HCT116 (cell line): ENCODE measurements around the gene NDUFA8. TPM values are rescaled to one million over a fixed set of nuclear protein-coding genes. Genes with fewer than 3 reads are reported as not detected.

Experiments used
- ATAC-seq: fragments of 200-7000 bp; cut with Tn5 transposase; 2 replicates; pipeline ENCODE4 v1.9.1; 2020; ENCODE audit warnings: mild to moderate bottlenecking, moderate library complexity
- BruUV-seq: library from RNA; stranded (reverse); fragments of 400-500 nt; replicated peaks from 2 replicates; lab custom pipeline; 2021; lab: Mats Ljungman, UMichigan
- CTCF ChIA-PET: fragments of 300-600 bp; sonication (Branson Sonifier 250); formaldehyde crosslinking; loops from one replicate; lab custom pipeline; 2021; ENCODE audit warnings: antibody characterized with exemption; lab: Charles Lee
- POLR2A ChIA-PET: fragments of 300-600, 350-600 bp; sonication (Branson Sonifier 250); formaldehyde crosslinking; loops from one replicate; lab custom pipeline; 2021; ENCODE audit warnings: antibody characterized with exemption; lab: Charles Lee
- RAD21 ChIA-PET, 2 experiments: fragments of 300-600 bp; sonication (Branson Sonifier 250); formaldehyde crosslinking; loops; one replicate each; lab custom pipeline; 2023; ENCODE audit warnings: low total read pairs in 2 of 2; ENCODE audit not compliant: uncharacterized antibody in 2 of 2, unreplicated experiment in 2 of 2, low non-redundant PET in 1 of 2; lab: Charles Lee
- DNase-seq: peaks from one replicate; pipeline ENCODE4 v3.0.0-alpha.2; 2010; ENCODE audit warnings: low read depth, low spot score
- H2AFZ ChIP-seq: fragments of 200-600 bp; shearing (Covaris generic), sonication (generic); 2 replicates; pipeline ENCODE4 v1.6.1; 2017; ENCODE audit warnings: low read depth, mixed run types, mixed read lengths, antibody characterized with exemption, low read length; ENCODE audit not compliant: poor library complexity, severe bottlenecking
- H3K27ac ChIP-seq: 2 replicates; pipeline ENCODE4 v1.5.1; 2012; ENCODE audit warnings: low read depth, low read length
- H3K27me3 ChIP-seq: fragments of 200-600 bp; sonication (generic); 2 replicates; pipeline ENCODE4 v1.6.1; 2016; ENCODE audit warnings: mixed run types, low read length, mixed read lengths; ENCODE audit not compliant: insufficient read depth
- H3K36me3 ChIP-seq, 2 experiments: fragments of 200-500 bp in 1 of 2; fragments of 200-600 bp in 1 of 2; sonication (Bioruptor generic) in 1 of 2; sonication (generic) in 1 of 2; 2 replicates each; pipeline versions ENCODE4 v1.5.1 to v1.6.1; 2014 to 2016; ENCODE audit warnings: low read length in 2 of 2, inconsistent platforms in 1 of 2, mixed read lengths in 1 of 2, mixed run types in 1 of 2; ENCODE audit not compliant: insufficient read depth in 2 of 2, control insufficient read depth in 1 of 2
- H3K4me1 ChIP-seq, 2 experiments: fragments of 200-600 bp in 1 of 2; sonication (generic) in 1 of 2; 2 replicates each; pipeline versions ENCODE4 v1.5.1 to v1.6.1; 2012 to 2017; ENCODE audit warnings: low read length in 2 of 2, inconsistent platforms in 1 of 2, mild to moderate bottlenecking in 1 of 2, mixed read lengths in 1 of 2, mixed run types in 1 of 2, moderate library complexity in 1 of 2; ENCODE audit not compliant: insufficient read depth in 2 of 2, control insufficient read depth in 1 of 2
- H3K4me2 ChIP-seq: fragments of 200-600 bp; sonication (generic); 2 replicates; pipeline ENCODE4 v1.6.1; 2017; ENCODE audit warnings: mixed run types, low read length, mixed read lengths
- H3K4me3 ChIP-seq, 2 experiments: fragments of 200-600 bp in 1 of 2; sonication (generic) in 1 of 2; replicated peaks in 1 of 2; 2 replicates each; pipeline ENCODE4 v1.5.1; 2011 to 2016; ENCODE audit warnings: low read length in 2 of 2, control low read depth in 1 of 2, low read depth in 1 of 2, mild to moderate bottlenecking in 1 of 2, mixed read lengths in 1 of 2, mixed run types in 1 of 2
- H3K79me2 ChIP-seq: fragments of 200-600 bp; sonication (generic); 2 replicates; pipeline ENCODE4 v1.6.1; 2017; ENCODE audit warnings: mild to moderate bottlenecking, mixed run types, low read length, moderate library complexity, mixed read lengths; ENCODE audit not compliant: insufficient read depth
- H3K9ac ChIP-seq: fragments of 200-600 bp; sonication (generic); 2 replicates; pipeline ENCODE4 v1.6.1; 2016; ENCODE audit warnings: low read length, mixed read lengths
- H3K9me2 ChIP-seq: fragments of 200-600 bp; sonication (generic), shearing (Covaris generic); 2 replicates; pipeline ENCODE4 v1.6.1; 2017; ENCODE audit warnings: mixed run types, mild to moderate bottlenecking, moderate library complexity; ENCODE audit not compliant: insufficient read depth
- H3K9me3 ChIP-seq, 2 experiments: fragments of 200-500 bp in 1 of 2; fragments of 200-600 bp in 1 of 2; sonication (Bioruptor generic) in 1 of 2; sonication (generic) in 1 of 2; 2 replicates each; pipeline ENCODE4 v1.6.1; 2014 to 2017; ENCODE audit warnings: low read length in 2 of 2, mixed read lengths in 2 of 2, inconsistent platforms in 1 of 2, low read depth in 1 of 2, mild to moderate bottlenecking in 1 of 2, mixed run types in 1 of 2, moderate library complexity in 1 of 2; ENCODE audit not compliant: control insufficient read depth in 1 of 2, insufficient read depth in 1 of 2
- H4K20me1 ChIP-seq: fragments of 200-600 bp; sonication (generic), shearing (Covaris generic); 2 replicates; pipeline ENCODE4 v1.6.1; 2017; ENCODE audit warnings: mixed run types, mild to moderate bottlenecking, moderate library complexity; ENCODE audit not compliant: insufficient read depth
- CTCF ChIP-seq, 3 experiments: fragments of 200-600 bp in 1 of 3; sonication (generic) in 1 of 3; IDR thresholded peaks in 2 of 3; conservative IDR thresholded peaks in 1 of 3; 2 replicates each; pipeline ENCODE4 v1.5.1; 2012 to 2017; ENCODE audit warnings: low read depth in 2 of 3, low read length in 2 of 3, antibody characterized with exemption in 1 of 3, borderline replicate concordance in 1 of 3, control low read depth in 1 of 3, mild to moderate bottlenecking in 1 of 3, mixed read lengths in 1 of 3, mixed run types in 1 of 3, moderate library complexity in 1 of 3; ENCODE audit not compliant: insufficient read depth in 1 of 3
- EGR1 ChIP-seq: IDR thresholded peaks from 2 replicates; pipeline ENCODE4 v1.6.1; 2012; ENCODE audit warnings: low read depth
- EZH2 ChIP-seq: fragments of 200-600 bp; sonication (generic); IDR thresholded peaks from 2 replicates; pipeline ENCODE4 v1.6.1; 2017; ENCODE audit warnings: antibody characterized with exemption, mixed run types
- EZH2phosphoT487 ChIP-seq: fragments of 200-600 bp; IDR thresholded peaks from 2 replicates; pipeline ENCODE4 v1.6.1; 2018; ENCODE audit warnings: antibody characterized with exemption, borderline replicate concordance
- FOSL1 ChIP-seq: IDR thresholded peaks from 2 replicates; pipeline ENCODE4 v1.6.1; 2012; ENCODE audit warnings: low read depth
- JUND ChIP-seq: IDR thresholded peaks from 2 replicates; pipeline ENCODE4 v1.6.1; 2012
- POLR2AphosphoS5 ChIP-seq: IDR thresholded peaks from 2 replicates; pipeline ENCODE4 v1.6.1; 2011; ENCODE audit warnings: mild to moderate bottlenecking, low read depth, low read length, moderate library complexity
- SRF ChIP-seq: IDR thresholded peaks from 2 replicates; pipeline ENCODE4 v1.6.1; 2012; ENCODE audit warnings: low read depth
- YY1 ChIP-seq: IDR thresholded peaks from 2 replicates; pipeline ENCODE4 v1.6.1; 2011; ENCODE audit warnings: low read length, low read depth, moderate library complexity, mild to moderate bottlenecking; ENCODE audit not compliant: insufficient replicate concordance; ENCODE audit errors: extremely low read depth
- ZBTB33 ChIP-seq: IDR thresholded peaks from 2 replicates; pipeline ENCODE4 v1.6.1; 2011; ENCODE audit warnings: mild to moderate bottlenecking, low read length, moderate library complexity; ENCODE audit not compliant: insufficient replicate concordance; ENCODE audit errors: extremely low read depth
- ZFX ChIP-seq: fragments of 450-650 bp; IDR thresholded peaks from 2 replicates; pipeline ENCODE4 v1.6.1; 2017
- ZNF274 ChIP-seq: fragments of 200-500 bp; sonication (Bioruptor generic); IDR thresholded peaks from 2 replicates; pipeline ENCODE4 v1.6.1; 2014; ENCODE audit warnings: mild to moderate bottlenecking, low read depth, low read length, inconsistent platforms
- intact Hi-C: fragments of 100-400 bp; cut with micrococcal nuclease; formaldehyde crosslinking; loops from 2 replicates; pipeline ENCODE4 v1.10.0; 2022
- total RNA-seq: library from RNA; stranded (reverse); gene quantifications from one replicate; pipeline ENCODE4 v1.2.1, GENCODE V29; 2021; ENCODE audit not compliant: unreplicated experiment
- TF ChIP-seq, protein P1 (sequence below): IDR thresholded peaks from 2 replicates; pipeline ENCODE4 v1.6.1; 2012; ENCODE audit warnings: low read depth

NDUFA8 gene
- total RNA-seq, 1 experiment from 2014 or later = 84.5 TPM

DNA sequence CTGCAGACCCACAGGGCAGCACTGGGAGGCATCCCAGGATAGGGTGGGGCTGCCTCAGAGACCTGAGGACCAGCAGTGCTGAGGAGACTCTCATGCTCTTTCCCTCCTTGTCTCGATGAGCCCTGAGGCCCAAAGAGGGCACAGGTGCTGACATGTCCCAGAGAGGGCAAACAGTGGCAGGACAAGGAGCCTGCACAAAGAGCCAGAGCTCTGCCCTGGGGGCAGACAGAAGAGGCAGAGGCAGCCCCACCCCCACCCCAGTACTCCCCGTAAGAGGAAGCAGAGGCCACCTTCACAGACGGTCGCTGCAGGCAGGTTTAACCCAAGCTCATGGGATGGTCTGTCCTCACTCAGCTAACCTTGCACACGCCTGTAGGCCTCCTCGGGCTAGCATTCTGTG, 37.1 kb downstream of the NDUFA8 start:
- no peaks in the 10 kb centered on the region for H3K36me3 ChIP-seq
- no peaks in the 10 kb centered on the region for H4K20me1 ChIP-seq
- H2AFZ ChIP-seq = no peak overlapping the region
- no TSS peak for BruUV-seq
- DNase-seq (no peak), ATAC-seq (no peak)
- CTCF ChIA-PET = interaction anchor here (0.5 to 9.5 kb wide), 8 partner anchors 14 to 576 kb away, joined by 3 to 229 read pairs (median 4); no protein-coding TSS in a partner anchor
- intact Hi-C loops = loop anchor here (10.0 kb wide), 1 partner anchor 1232 kb away; the partner anchor contains the start of gene CRB2
- no peaks in the 10 kb centered on the region for H3K9me2 ChIP-seq
- no peaks in the 10 kb centered on the region for H3K9me3 ChIP-seq
- no peak for TF ChIP-seq ZNF274
- no peak for TF ChIP-seq ZBTB33
- TF ChIP-seq, protein P1, sequence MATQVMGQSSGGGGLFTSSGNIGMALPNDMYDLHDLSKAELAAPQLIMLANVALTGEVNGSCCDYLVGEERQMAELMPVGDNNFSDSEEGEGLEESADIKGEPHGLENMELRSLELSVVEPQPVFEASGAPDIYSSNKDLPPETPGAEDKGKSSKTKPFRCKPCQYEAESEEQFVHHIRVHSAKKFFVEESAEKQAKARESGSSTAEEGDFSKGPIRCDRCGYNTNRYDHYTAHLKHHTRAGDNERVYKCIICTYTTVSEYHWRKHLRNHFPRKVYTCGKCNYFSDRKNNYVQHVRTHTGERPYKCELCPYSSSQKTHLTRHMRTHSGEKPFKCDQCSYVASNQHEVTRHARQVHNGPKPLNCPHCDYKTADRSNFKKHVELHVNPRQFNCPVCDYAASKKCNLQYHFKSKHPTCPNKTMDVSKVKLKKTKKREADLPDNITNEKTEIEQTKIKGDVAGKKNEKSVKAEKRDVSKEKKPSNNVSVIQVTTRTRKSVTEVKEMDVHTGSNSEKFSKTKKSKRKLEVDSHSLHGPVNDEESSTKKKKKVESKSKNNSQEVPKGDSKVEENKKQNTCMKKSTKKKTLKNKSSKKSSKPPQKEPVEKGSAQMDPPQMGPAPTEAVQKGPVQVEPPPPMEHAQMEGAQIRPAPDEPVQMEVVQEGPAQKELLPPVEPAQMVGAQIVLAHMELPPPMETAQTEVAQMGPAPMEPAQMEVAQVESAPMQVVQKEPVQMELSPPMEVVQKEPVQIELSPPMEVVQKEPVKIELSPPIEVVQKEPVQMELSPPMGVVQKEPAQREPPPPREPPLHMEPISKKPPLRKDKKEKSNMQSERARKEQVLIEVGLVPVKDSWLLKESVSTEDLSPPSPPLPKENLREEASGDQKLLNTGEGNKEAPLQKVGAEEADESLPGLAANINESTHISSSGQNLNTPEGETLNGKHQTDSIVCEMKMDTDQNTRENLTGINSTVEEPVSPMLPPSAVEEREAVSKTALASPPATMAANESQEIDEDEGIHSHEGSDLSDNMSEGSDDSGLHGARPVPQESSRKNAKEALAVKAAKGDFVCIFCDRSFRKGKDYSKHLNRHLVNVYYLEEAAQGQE = no peak
- no peak for TF ChIP-seq SRF
- TF ChIP-seq ZFX = no peak
- no peak for TF ChIP-seq EZH2phosphoT487
- no peak for TF ChIP-seq YY1
- no peak for TF ChIP-seq EZH2
- TF ChIP-seq FOSL1 = no peak
- no peak for TF ChIP-seq EGR1
- TF ChIP-seq JUND = no peak
- no peak for TF ChIP-seq POLR2AphosphoS5
- no peak for TF ChIP-seq CTCF (IDR thresholded peaks at IDR 0.05 in 2 of 3, conservative IDR thresholded peaks at IDR 0.05 in 1 of 3; ENCODE audit: borderline replicate concordance in 1 of 3, insufficient read depth in 1 of 3, low read depth in 2 of 3, low read length in 2 of 3)
- POLR2A ChIA-PET = interaction anchor here (1.1 kb wide), 1 partner anchor 23 kb away, joined by 4 read pairs; no protein-coding TSS in a partner anchor
- H3K27ac ChIP-seq = no peak overlapping the region
- 0 out of 2 replicates have a peak overlapping the region, but pooled peaks have one; percentile 22 for H3K4me2 ChIP-seq
- peaks cover 0 to 12% of the 10 kb centered on the region in 2 experiments; a peak in 1 of 4 replicates for H3K4me1 ChIP-seq
- no peak overlapping the region for H3K9ac ChIP-seq
- H3K4me3 ChIP-seq = no peak overlapping the region
- RAD21 ChIA-PET = interaction anchor here (1.1 to 3.3 kb wide), 5 partner anchors 23 to 577 kb away, joined by 3 to 19 read pairs (median 7); no protein-coding TSS in a partner anchor
- no peaks in the 10 kb centered on the region for H3K79me2 ChIP-seq
- H3K27me3 ChIP-seq = no peaks in the 10 kb centered on the region
